Femur (tissue), 1 donor: ENCODE results near the gene SIGMAR1.

Source experiments
- DNase-seq: peaks from one replicate; pipeline ENCODE4 v3.0.0-alpha.2; 2017

The SIGMAR1 gene

DNA sequence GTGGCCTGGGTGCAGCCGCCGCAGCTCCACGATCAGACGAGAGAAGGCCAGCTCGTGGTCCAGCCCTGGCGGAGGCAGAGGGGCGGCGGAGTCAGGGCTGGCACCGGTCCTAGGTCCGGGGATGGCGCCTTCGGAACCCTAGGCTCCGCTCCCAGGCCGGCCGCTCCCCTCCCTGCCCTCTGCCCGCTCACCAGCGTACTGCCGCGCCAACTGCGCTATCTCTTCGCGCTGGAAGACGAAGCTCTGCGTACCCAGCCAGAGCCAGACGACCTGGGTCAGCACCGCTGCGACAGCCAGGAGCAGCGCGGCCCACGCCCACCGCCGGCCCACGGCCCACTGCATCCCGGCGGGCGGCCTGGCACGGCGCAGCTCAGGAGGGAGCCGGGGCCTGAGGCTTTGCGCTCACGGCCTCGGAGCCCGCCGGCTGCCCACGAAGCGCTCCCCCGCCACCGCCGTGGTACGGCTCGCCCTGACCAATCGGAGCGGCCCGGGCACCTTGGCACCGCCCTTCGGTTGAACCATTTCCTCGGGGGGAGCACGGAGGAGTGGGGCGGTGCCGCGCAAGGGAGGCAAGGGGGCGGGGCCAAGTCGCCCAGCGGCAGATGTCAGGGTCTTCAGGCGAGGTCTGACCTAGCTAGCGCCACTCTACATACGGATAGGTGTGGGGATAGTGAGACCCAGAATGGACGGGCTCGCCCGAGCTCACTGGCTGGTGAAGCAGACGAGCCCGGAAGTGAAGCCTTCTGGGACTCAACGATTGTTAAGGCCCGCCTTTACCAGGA lies at the start of gene SIGMAR1:
Gene SIGMAR1, minus strand, starts transcription at position 432 of the 782 bp plus-strand sequence. Its CDS starts 90 bp downstream, at position 342.
- DNase-seq, result peak; percentile 95

- no peak for DNase-seq
Measured at GRCh38 chr9:34686732-34687131, 49.1 kb upstream of the SIGMAR1 start.

DNA sequence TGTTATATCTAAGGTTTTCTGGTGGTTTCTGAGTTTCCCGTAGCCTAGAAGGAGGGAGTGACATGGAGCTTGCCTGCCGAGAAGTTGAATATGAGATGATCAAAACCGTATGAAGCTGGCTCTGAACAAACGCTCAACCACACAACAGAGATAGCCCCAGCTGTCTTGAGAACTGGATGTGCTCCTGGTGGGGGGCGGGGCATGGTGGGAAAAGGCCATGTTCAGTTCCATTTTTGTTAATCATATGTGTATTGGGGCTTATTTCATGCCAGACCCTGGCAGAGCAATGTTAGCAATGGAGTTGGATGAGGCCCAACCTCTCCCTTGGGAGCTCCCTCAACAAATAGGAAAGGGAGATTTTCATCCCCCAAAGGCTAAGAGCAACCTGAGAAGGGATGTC lies 48.6 kb upstream of the SIGMAR1 start:
- no peak for DNase-seq

GRCh38 chr9:34685591-34685990 lies 48.0 kb upstream of the SIGMAR1 start:
- no peak for DNase-seq

DNA sequence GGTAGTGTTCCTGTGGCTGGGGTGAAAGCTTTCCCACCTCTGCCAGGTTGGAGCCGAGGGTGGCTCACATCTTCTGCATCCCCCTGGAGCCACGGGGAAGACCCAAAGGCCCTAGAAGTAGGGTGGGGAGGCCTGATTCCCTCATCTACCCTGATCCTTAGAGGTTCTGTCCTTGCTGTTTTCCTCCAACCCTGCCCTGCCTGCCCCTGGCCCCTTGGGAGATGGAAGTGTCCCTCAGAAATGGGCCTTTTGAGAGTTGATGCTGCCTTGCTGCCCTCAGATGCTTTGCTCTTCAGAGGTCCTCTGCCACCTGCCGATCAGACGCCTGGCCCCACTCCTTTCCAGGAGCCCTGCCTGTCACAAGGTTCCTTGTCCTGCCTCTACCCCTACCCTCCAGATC lies 47.2 kb upstream of the SIGMAR1 start:
- DNase-seq, result no peak

- no peak for DNase-seq
Measured at GRCh38 chr9:34684145-34684544, 46.6 kb upstream of the SIGMAR1 start.

DNA sequence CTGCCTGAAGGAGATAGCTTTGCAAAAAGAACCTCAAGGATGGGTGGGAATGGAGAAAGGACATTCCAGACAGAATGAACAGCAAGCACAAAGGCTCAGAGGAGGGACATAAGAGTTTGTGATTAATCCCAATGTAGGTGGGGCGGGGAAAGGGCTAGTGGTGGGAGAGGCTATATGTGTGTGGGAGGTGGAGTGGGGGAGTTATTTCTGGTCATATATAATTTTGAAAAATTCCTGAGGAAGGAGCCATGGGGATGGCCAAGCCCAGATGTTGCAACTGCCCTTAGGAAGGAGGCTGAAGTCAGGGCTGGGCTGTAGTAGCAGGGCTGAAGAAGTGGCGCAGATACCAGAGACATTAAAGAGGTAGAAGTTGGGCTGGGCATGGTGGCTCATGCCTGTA lies 38.3 kb upstream of the SIGMAR1 start:
- DNase-seq, result no peak

GRCh38 chr9:34675048-34675714 lies 37.6 kb upstream of the SIGMAR1 start:
- peak; percentile 63 for DNase-seq

DNA sequence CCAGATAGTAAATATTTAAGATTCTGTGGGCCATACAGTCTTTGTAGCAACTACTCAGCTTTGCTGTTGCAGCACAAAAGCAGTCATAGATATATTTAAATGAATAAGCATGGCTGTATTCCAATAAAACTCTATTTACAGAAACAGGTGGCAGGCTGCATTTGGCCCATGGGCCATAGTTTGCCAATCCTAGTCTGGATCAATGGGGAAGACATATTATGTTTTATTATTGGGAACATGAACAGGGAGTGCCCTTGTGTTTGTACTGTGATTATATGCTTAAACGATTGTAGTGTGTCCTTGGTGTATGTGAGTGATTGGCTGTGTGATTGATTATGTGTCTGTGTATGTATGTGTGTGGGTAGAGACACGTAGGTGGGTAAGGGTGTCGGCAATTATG lies 36.9 kb upstream of the SIGMAR1 start:
- no peak for DNase-seq

GRCh38 chr9:34671307-34671706 lies 33.7 kb upstream of the SIGMAR1 start:
- no peak for DNase-seq

DNA sequence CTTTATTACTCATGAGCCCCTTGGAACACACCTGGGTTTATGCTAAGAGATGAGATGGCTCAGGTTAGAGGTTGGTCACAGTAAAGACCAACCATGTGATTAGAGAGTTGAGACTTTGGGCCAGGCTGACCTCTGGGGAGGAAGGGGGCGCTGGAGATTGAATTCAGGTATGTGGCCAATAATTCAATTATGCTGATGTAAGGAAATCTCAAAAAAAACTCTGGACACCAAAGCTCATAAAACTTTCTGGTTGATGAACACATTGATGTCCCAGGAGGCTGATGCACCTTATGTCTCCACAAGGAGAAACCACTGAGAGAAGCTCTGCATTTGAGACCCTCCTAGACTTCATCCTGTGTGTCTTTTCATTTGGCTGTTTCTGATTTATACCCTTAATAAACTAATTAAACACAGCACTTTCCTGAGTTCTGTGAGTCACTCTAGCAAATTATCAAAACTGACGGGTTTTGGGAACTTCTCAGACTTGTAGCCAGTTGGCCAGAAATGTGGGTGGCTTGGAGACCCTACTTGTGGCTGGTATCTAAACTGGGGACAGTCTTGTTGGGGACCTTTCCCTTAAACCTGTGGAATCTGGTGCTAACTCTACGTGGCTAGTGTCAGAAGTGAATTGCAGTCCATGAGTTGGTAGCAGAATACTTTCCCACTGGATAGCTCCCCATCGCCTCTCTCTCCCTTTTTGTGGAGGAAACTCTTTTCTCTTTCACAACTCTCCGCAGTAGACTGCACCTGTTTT lies 32.4 kb upstream of the SIGMAR1 start:
- DNase-seq, result no peak

DNA sequence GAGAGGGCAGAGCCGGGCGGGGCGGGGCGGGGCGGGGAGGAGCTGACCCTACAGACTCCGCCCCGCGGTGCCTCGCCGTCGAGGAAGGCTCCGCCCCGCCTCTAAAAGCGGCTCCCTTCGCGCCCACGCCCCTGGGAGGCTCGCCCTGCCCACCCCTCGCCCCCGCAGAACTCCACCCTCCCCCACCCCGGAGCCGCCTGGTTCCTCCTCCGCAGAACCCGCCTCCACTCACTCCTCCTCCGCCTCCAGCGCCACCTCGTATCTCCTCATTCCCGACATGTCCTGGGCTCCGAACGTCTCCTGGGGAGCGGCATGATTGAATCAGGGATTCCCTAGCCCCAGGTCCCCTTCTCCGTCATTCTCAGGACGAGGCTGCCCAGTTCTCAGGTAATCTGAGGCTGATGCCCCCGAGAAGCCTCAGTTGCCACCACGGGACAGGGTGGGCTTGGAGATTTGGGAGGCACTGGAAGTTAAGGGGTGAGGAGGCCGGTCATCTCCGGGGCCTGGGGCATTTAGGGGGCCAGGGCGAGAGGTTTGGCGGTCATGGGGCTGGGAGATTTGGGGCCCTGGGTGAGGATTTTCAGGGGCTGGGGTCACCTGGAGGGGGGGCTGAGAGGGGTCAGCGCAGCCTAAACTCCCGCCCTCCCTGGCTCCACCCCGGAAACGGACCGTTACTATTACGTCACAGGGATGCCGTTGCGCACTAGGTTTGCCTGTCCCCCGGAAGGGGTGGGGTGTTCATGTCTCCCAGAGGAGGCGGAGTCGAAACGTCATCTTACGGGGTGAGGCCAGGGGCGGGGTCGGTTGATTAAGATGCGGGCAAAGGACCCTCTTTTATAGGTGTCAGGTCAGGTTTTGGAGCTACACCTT lies 28.0 kb upstream of the SIGMAR1 start:
- DNase-seq, result peak; percentile 96

- no peak for DNase-seq
Measured at GRCh38 chr9:34665067-34665380, 27.4 kb upstream of the SIGMAR1 start.

DNA sequence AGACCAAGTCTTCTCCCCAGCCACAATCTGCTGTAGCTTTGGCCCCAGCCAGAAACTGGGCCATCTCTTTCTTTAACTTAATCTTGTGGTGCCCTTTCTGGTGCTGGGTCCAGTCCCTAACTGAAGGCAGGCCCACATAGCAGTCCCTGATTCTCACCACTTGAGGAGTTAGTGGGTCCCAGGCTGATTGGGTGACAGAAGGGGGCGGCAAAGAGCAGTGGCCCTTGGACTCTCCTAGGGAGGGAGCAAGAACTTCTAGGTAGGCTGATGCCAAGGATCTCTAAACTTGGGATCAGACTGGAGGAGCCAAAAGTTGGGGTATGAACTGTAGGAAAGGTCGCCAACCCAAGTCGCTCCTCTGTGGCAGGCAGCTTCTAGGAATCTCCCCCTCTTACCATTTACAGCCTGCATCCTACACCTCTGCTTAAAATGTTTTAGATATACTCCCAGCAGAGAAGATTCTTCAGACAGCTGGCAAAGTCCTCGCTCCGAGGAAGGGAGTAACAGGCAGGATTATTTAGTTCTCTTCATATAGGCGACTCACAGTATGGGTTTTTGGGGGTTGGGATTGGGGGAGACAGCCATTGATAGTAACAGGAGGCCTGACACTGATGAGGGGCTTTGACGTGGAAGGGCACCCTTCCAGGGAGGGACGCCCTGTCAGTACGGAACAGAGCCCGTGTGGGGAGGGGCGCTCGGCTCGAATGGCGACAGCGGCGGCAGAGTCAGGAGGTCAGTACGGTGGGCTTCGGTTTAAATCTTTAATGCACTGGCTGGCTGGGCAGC lies 26.9 kb upstream of the SIGMAR1 start:
- peak; percentile 80 for DNase-seq

- no peak for DNase-seq
Measured at GRCh38 chr9:34663303-34663605, 25.7 kb upstream of the SIGMAR1 start.

GRCh38 chr9:34662526-34663302 lies 25.1 kb upstream of the SIGMAR1 start, which contains the start of gene CCL27:
Gene CCL27, minus strand, starts transcription at chr9:34662657. Its CDS starts 24 bp downstream, at chr9:34662633.
- no peak for DNase-seq

DNA sequence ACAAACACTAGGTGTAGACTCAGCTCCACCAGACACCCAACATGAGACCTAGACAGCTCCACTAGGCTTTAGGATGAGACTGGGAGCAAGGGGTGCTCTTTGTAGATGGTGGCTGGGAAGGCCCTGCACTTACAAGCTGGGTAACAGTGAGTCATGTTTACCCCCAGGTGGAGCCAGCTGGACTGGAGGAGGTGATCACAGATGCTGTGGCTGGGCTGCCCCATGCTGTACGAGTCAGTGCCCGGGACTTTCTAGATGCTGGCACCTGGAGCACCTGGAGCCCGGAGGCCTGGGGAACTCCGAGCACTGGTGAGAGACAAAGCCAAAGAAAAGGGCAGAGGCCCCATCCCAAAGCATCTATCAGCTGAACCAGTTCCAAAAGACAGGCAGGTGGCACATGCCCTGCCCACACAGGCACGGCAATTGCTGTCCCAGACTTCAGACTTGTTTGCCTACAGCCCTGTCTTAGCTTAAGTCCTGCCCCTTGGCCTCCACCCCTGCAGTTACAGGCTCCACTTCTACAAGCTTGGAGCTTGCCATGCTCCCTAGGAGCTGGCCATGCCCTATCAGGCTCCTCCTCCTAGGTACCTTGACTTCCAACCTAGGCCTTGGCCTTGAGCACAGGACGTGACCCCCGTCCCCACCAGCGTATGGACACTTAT lies 22.1 kb upstream of the SIGMAR1 start:
- DNase-seq, result no peak

- DNase-seq, result no peak
Measured at GRCh38 chr9:34658461-34658860, 20.9 kb upstream of the SIGMAR1 start.

GRCh38 chr9:34656992-34657391 lies 19.4 kb upstream of the SIGMAR1 start:
- no peak for DNase-seq

GRCh38 chr9:34655394-34655793 lies 17.8 kb upstream of the SIGMAR1 start:
- no peak for DNase-seq
